Adrenal gland (tissue), 12 donors: ENCODE measurements around the gene ZNF525. TPM values are rescaled to one million over a fixed set of nuclear protein-coding genes. Genes with fewer than 3 reads are reported as not detected.
A peak's percentile ranks its signal among the peaks of the same experiment; 100 is the strongest.
"Not testable (repeated sequence)": the region's sequence is repeated elsewhere in the genome, so short reads cannot be mapped to it uniquely, and the experiment has no call there.

Experiments
- DNase-seq, 7 donors: peaks; one replicate each; pipeline ENCODE4 v3.0.0-alpha.2; 2019 to 2020
- H3K27ac ChIP-seq, 5 donors: fragments of 200-600 bp; sonication (generic) in 4 of 5; 1 replicate in 3 of 5; 2 replicates in 2 of 5; pipeline versions ENCODE4 v1.5.1 to v1.8.0; 2016 to 2020; ENCODE audit warnings: mild to moderate bottlenecking in 1 of 5
- H3K27me3 ChIP-seq: fragments of 200-600 bp; 2 replicates; pipeline ENCODE4 v1.8.0; 2021
- H3K36me3 ChIP-seq, 2 donors: fragments of 200-600 bp; replicated peaks in 1 of 2; 1 replicate in 1 of 2; 2 replicates in 1 of 2; pipeline versions ENCODE4 v1.5.1 to v1.8.0; 2018 to 2022
- H3K4me1 ChIP-seq, 2 donors: fragments of 200-600 bp; replicated peaks in 1 of 2; 1 replicate in 1 of 2; 2 replicates in 1 of 2; pipeline versions ENCODE4 v1.5.1 to v1.8.0; 2018 to 2021
- H3K4me3 ChIP-seq, 4 donors: fragments of 200-600 bp; sonication (generic) in 3 of 4; one replicate each; pipeline ENCODE4 v1.5.1; 2016 to 2018
- H3K9me3 ChIP-seq, 3 donors: fragments of 200-600 bp; sonication (generic) in 1 of 3; replicated peaks in 1 of 3; 1 replicate in 2 of 3; 2 replicates in 1 of 3; pipeline versions ENCODE4 v1.5.1 to v1.8.0; 2016 to 2021
- CTCF ChIP-seq, 6 experiments: fragments of 450-650 bp in 4 of 6; fragments of 200-600 bp in 2 of 6; sonication (generic) in 1 of 6; IDR thresholded peaks; 1 replicate in 5 of 6; 2 replicates in 1 of 6; pipeline versions ENCODE4 v1.5.1 to v1.8.0; 2016 to 2021; ENCODE audit warnings: antibody characterized with exemption in 6 of 6, mild to moderate bottlenecking in 2 of 6, moderate library complexity in 1 of 6
- POLR2A ChIP-seq, 2 donors: fragments of 450-650 bp; IDR thresholded peaks; one replicate each; pipeline ENCODE4 v1.6.1; 2017; ENCODE audit warnings: antibody characterized with exemption in 2 of 2, mild to moderate bottlenecking in 2 of 2, moderate library complexity in 1 of 2
- WGBS, 4 donors: extraction: QIAGEN DNeasy Blood & Tissue Kit in 2 of 4; methylation state at CpG; one replicate each; pipeline versions ENCODE4 v1.1.5 to v1.1.7; 2013 to 2017; 5-methylcytosine and 5-hydroxymethylcytosine counted together
- intact Hi-C, 2 donors: fragments of 100-400 bp; cut with DNase I; formaldehyde crosslinking; loops; one replicate each; pipeline versions ENCODE4 v1.14.1 to v1.15.0; 2022 to 2023
- polyA plus RNA-seq, 3 donors: library from polyadenylated mRNA; stranded (reverse); fragments of 200-250 nt in 2 of 3; fragments of 350-450 nt in 1 of 3; fragmentation: Illumina TruSeq in 1 of 3; extraction: RNeasy Lipid Tissue Mini Kit (QIAGEN cat#74804) in 1 of 3; gene quantifications; one replicate each; pipeline ENCODE4 v1.2.3, GENCODE V29; 2013 to 2014
- total RNA-seq, 9 donors: library from RNA; depleted of rRNA in 4 of 9; stranded (reverse); fragments of >200 nt in 4 of 9; fragments of 120-200 nt in 1 of 9; fragmentation: NEBNext Ultra II Directional in 1 of 9; extraction: Animal tissue kit (Norgen Biotek cat#: 25700) in 1 of 9; gene quantifications; one replicate each; pipeline versions ENCODE4 v1.1.0 to v1.2.4, GENCODE V29; 2013 to 2023
- donor health status: healthy with polysubstance abuse.
- donor health status: Bipolar disorder and iron deficiency.
- donor health status: DM: yes; HTN: yes; CAD: no.
- donor health status: DM: no; HTN: no; CAD: no.
- donor health status: DM: no; HTN: no; CAD: no.
- donor health status: DM: yes; HTN: yes; CAD: no.

The ZNF525 gene
- total and polyA plus RNA-seq, 12 donors: 3.0 to 22.5 (median 8.8) TPM

GRCh38 chr19:53333463-53334449, 31.7 kb upstream of the ZNF525 start, which contains the start of gene ZNF845:
Gene ZNF845, plus strand, starts transcription at chr19:53333749. Its CDS starts 7,559 bp downstream, at chr19:53341308.
- 0 to 1% (median 0%) methylated on average over 45 to 61 of the region's 61 CpGs for WGBS, 4 donors
- peak within 1 kb of the TSS; percentile 56 to 83 (median 76) for H3K4me3 ChIP-seq
- H3K36me3 ChIP-seq: no peaks in the 10 kb centered on the region
- no peaks in the 10 kb centered on the region for H3K9me3 ChIP-seq
- DNase-seq: peak; percentile 95 to 98 (median 97)
- H3K4me1 ChIP-seq: peaks cover 0 to 12% of the 10 kb centered on the region in 2 donors
- intact Hi-C loops: no loop called here
- H3K27ac ChIP-seq: peak within 1 kb of the TSS; percentile 2 to 80 (median 61)
- H3K27me3 ChIP-seq: no peaks in the 10 kb centered on the region
- TF ChIP-seq POLR2A (IDR thresholded peaks at IDR 0.05) (peak; percentile 27 to 58), CTCF (IDR thresholded peaks at IDR 0.05) (no peak)

GRCh38 chr19:53344403-53344802, 21.1 kb upstream of the ZNF525 start:
- 93 to 98% (median 96%) methylated on average over 4 of the region's 4 CpGs for whole genome bisulfite sequencing, 4 donors
- H3K27me3 ChIP-seq, intact Hi-C loops, H3K4me1 ChIP-seq, DNase-seq, H3K27ac ChIP-seq, H3K4me3 ChIP-seq, H3K9me3 ChIP-seq: not testable (repeated sequence)
- peaks cover 0 to 37% of the 10 kb centered on the region in 2 donors for H3K36me3 ChIP-seq

- intact Hi-C loops: no loop called here
- TF ChIP-seq CTCF (IDR thresholded peaks at IDR 0.05) (no peak), POLR2A (IDR thresholded peaks at IDR 0.05) (no peak)
- peaks cover 0 to 9% of the 10 kb centered on the region in 2 donors for H3K36me3 ChIP-seq
- no peaks in the 10 kb centered on the region for H3K27me3 ChIP-seq
- no peak overlapping the region for H3K27ac ChIP-seq
- no peak overlapping the region for H3K4me3 ChIP-seq
- H3K4me1 ChIP-seq: no peaks in the 10 kb centered on the region
- WGBS, 4 donors: 96 to 100% (median 98%) methylated on average over 1 of the region's 1 CpG
- DNase-seq: no peak
- peaks cover 0 to 58% (median 6%) of the 10 kb centered on the region in 3 donors for H3K9me3 ChIP-seq
Measured at GRCh38 chr19:53355739-53356138, 9.8 kb upstream of the ZNF525 start.

GRCh38 chr19:53357821-53358581, 7.5 kb upstream of the ZNF525 start:
- TF ChIP-seq POLR2A (IDR thresholded peaks at IDR 0.05) (no peak), CTCF (IDR thresholded peaks at IDR 0.05) (no peak)
- H3K9me3 ChIP-seq: peaks cover 0 to 38% (median 6%) of the 10 kb centered on the region in 3 donors

GRCh38 chr19:53360056-53360455, 5.4 kb upstream of the ZNF525 start:
- not testable (repeated sequence) for H3K4me3 ChIP-seq, H3K4me1 ChIP-seq, H3K36me3 ChIP-seq, H3K27me3 ChIP-seq, DNase-seq, H3K27ac ChIP-seq
- WGBS, 4 donors: 89 to 93% (median 90%) methylated on average over 6 to 10 of the region's 10 CpGs
- H3K9me3 ChIP-seq: peaks cover 0 to 17% (median 0%) of the 10 kb centered on the region in 3 donors
- intact Hi-C loops: loop anchor here in 1 of 2 donors (10.0 kb wide), 1 partner anchor 165 kb away; the partner anchor contains the start of gene ZNF665

More at GRCh38 chr19:53357821-53358581, 7.5 kb upstream of the ZNF525 start:
- no peaks in the 10 kb centered on the region for H3K27me3 ChIP-seq
- no peaks in the 10 kb centered on the region for H3K36me3 ChIP-seq
- intact Hi-C loops: no loop called here
- WGBS, 4 donors: 58 to 72% (median 68%) methylated on average over 25 to 35 of the region's 35 CpGs
- H3K4me1 ChIP-seq: no peaks in the 10 kb centered on the region
- DNase-seq: no peak
- H3K4me3 ChIP-seq: no peak overlapping the region
- H3K27ac ChIP-seq: no peak overlapping the region
